ENCODE results near the gene VPS13D.

The VPS13D gene

GRCh38 chr1:12505639-12506280, 275.9 kb downstream of the VPS13D start:
- H3K4me1 Mint-ChIP-seq, result peaks cover 3% of the 10 kb centered on the region
- H3K36me3 Mint-ChIP-seq, result peaks cover 37% of the 10 kb centered on the region
- H3K27me3 Mint-ChIP-seq, result no peaks in the 10 kb centered on the region
- no peak overlapping the region for H3K27ac Mint-ChIP-seq
- H3K9me3 Mint-ChIP-seq, result no peaks in the 10 kb centered on the region
- DNase-seq (ENCODE audit: low spot score in 2 of 2) (no peak), ATAC-seq (ENCODE audit: low read depth) (no peak)
- H3K4me3 Mint-ChIP-seq, result no peak overlapping the region

DNA sequence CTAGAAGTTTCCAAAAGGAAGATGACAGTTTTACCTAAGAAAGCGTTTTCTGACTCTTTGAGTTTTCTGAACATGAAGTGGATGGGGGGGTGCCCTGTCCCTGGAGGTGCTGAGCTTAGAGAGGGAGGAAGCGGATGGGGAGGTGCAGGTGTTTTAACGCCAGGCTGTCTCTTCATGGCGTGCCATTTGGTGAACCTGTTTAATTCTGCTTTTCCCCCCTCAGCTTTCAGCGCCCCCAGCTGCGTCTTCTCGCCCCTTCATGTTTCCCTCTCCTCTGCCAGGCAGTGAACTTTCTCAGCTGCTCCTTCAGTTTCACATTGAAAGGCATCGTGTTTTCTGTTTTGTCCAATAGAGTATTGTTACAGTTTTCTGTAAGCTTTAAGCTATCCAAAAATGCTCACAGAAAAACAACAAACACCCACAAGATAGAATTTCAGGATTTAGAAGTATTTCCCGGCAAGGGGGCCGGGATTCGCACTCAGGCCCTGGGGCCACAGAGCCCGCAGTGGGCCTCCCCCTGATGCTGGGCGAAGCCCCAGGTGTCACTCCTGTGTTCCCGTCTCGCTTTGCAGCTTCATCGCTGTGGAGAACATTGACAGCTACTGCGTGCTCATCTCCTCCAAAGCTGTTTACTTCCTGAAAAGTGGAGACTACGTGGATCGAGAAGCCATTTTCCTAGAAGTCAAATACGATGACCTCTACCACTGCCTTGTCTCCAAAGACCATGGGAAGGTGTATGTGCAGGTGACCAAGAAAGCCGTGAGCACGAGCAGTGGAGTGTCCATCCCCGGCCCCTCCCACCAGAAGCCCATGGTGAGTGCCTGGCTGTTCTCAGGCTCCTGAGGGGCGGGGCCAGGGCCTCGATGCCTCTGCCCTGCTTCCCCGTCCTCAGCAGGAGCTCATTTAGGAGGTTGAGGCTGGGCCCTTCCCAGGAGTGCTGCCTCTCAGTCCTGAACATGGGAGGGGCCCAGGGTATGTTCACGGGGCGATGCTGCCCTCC, 276.8 kb downstream of the VPS13D start:
- Mint-ChIP-seq H3K36me3 (peaks cover 35% of the 10 kb centered on the region), H3K27ac (no peak overlapping the region), H3K27me3 (no peaks in the 10 kb centered on the region), H3K9me3 (no peaks in the 10 kb centered on the region), H3K4me3 (no peak overlapping the region), H3K4me1 (peaks cover 3% of the 10 kb centered on the region)
- ATAC-seq (ENCODE audit: low read depth) (no peak), DNase-seq (ENCODE audit: low spot score in 2 of 2) (no peak)

DNA sequence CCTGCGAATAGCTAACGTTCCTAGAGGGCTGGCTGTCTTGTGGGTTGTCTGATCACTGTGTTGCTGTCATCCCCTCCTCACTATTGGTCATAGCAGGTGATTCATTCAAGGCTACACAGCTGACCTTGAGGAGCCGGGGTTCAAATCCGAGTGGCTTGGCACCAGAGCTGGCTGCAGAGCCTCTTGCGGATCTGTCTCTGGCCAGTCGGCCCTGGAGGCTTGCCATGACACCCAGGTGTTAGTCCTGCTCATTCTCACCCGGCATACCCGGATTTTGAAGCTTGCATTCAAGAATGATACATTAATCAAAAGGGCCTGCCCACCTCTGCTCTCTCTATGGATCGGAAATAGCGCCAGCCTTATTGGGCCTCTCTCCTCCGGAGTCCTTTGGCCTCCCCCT, 277.8 kb downstream of the VPS13D start:
- Mint-ChIP-seq H3K27me3 (no peaks in the 10 kb centered on the region), H3K4me3 (no peak overlapping the region), H3K4me1 (peaks cover 3% of the 10 kb centered on the region), H3K27ac (no peak overlapping the region), H3K9me3 (no peaks in the 10 kb centered on the region), H3K36me3 (peaks cover 29% of the 10 kb centered on the region)
- ATAC-seq (ENCODE audit: low read depth) (no peak), DNase-seq (ENCODE audit: low spot score in 2 of 2) (no peak)

DNA sequence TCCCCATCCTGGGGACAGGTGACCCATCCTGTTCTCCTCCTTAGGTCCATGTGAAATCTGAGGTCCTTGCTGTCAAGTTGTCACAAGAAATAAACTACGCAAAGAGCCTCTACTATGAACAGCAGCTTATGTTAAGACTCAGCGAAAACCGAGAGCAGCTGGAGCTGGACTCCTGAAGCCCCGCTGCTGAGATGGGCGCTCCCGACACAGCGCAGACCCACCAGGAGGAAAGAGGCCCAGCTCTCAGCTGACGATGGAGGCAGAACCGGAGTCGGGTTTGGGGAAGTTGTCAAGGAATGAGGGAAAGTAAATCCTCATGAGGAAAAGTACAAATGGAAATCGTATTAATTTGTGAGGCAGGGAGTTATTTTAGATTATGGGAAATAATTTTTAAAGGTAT, 279.0 kb downstream of the VPS13D start:
- Mint-ChIP-seq H3K4me1 (peaks cover 3% of the 10 kb centered on the region), H3K4me3 (no peak overlapping the region), H3K36me3 (peaks cover 27% of the 10 kb centered on the region), H3K9me3 (no peaks in the 10 kb centered on the region), H3K27ac (no peak overlapping the region), H3K27me3 (no peaks in the 10 kb centered on the region)
- DNase-seq (ENCODE audit: low spot score in 2 of 2), result no peak
- no peak for ATAC-seq (ENCODE audit: low read depth)

GRCh38 chr1:12511128-12511484, 281.3 kb downstream of the VPS13D start:
- DNase-seq (ENCODE audit: low spot score in 2 of 2) (no peak), ATAC-seq (ENCODE audit: low read depth) (no peak)
- Mint-ChIP-seq H3K27ac (no peak overlapping the region), H3K9me3 (no peaks in the 10 kb centered on the region), H3K27me3 (no peaks in the 10 kb centered on the region), H3K36me3 (peaks cover 19% of the 10 kb centered on the region), H3K4me3 (no peak overlapping the region), H3K4me1 (peaks cover 3% of the 10 kb centered on the region)

GRCh38 chr1:12511516-12512468, 282.0 kb downstream of the VPS13D start:
- H3K9me3 Mint-ChIP-seq, result no peaks in the 10 kb centered on the region
- DNase-seq (ENCODE audit: low spot score in 2 of 2) (no peak), ATAC-seq (ENCODE audit: low read depth) (no peak)
- H3K27me3 Mint-ChIP-seq, result no peaks in the 10 kb centered on the region
- peaks cover 17% of the 10 kb centered on the region for H3K36me3 Mint-ChIP-seq
- H3K4me3 Mint-ChIP-seq, result no peak overlapping the region
- H3K4me1 Mint-ChIP-seq, result peaks cover 3% of the 10 kb centered on the region
- H3K27ac Mint-ChIP-seq, result no peak overlapping the region

- no peaks in the 10 kb centered on the region for H3K27me3 Mint-ChIP-seq
- no peak for DNase-seq (ENCODE audit: low spot score in 2 of 2)
- ATAC-seq (ENCODE audit: low read depth), result no peak
- H3K4me1 Mint-ChIP-seq, result peaks cover 3% of the 10 kb centered on the region
- peak overlapping the region; percentile 1 for H3K27ac Mint-ChIP-seq
- H3K4me3 Mint-ChIP-seq, result no peak overlapping the region
- peaks cover 14% of the 10 kb centered on the region for H3K36me3 Mint-ChIP-seq
- no peaks in the 10 kb centered on the region for H3K9me3 Mint-ChIP-seq
These were observed 283.4 kb downstream of the VPS13D start for GRCh38 chr1:12513181-12513580.

GRCh38 chr1:12514590-12514989, 284.8 kb downstream of the VPS13D start:
- Mint-ChIP-seq H3K36me3 (peaks cover 11% of the 10 kb centered on the region), H3K27ac (no peak overlapping the region), H3K4me1 (peaks cover 3% of the 10 kb centered on the region), H3K4me3 (no peak overlapping the region), H3K9me3 (no peaks in the 10 kb centered on the region), H3K27me3 (peaks cover 2% of the 10 kb centered on the region)
- DNase-seq (ENCODE audit: low spot score in 2 of 2) (no peak), ATAC-seq (ENCODE audit: low read depth) (no peak)

DNA sequence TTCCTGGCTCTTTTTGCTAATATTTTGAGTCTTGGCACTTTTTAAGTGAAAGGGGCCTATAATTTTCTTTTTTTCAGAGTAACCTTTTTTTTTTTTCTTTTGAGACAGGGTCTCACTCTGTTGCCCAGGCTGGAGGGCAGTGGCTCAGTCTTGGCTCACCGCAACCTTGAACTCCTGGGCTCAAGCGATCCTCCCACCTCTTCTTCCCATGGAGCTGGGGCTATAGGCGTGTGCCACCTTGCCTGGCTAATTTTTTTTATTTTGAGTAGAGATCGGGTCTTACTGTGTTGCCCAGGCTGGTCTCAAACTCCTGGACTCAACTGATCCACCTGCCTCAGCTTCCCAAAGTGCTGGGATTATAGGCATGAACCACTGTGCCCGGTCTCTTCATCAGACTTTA, 285.4 kb downstream of the VPS13D start:
- H3K27me3 Mint-ChIP-seq, result peaks cover 4% of the 10 kb centered on the region
- ATAC-seq (ENCODE audit: low read depth) (no peak), DNase-seq (ENCODE audit: low spot score in 2 of 2) (no peak)
- H3K9me3 Mint-ChIP-seq, result no peaks in the 10 kb centered on the region
- H3K4me1 Mint-ChIP-seq, result peaks cover 3% of the 10 kb centered on the region
- no peak overlapping the region for H3K4me3 Mint-ChIP-seq
- H3K36me3 Mint-ChIP-seq, result peaks cover 7% of the 10 kb centered on the region
- H3K27ac Mint-ChIP-seq, result no peak overlapping the region

DNA sequence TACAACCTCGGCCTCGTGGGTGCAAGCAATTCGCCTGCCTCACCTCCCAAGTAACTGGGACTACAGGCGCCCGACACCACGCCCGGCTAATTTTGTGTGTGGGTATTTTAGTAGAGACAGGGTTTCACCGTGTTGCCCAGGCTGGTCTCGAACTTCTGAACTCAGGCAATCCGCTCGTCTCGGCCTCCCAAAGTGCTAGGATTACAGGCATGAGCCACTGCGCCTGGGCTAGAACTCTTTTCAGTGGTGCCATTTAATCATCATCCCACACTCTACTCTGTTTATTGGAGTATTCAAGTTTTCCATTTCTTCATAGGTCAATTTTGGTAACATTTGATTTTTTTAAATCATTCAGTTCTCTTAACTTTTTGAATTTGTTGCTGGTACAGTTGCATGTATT, 286.9 kb downstream of the VPS13D start:
- no peaks in the 10 kb centered on the region for H3K9me3 Mint-ChIP-seq
- ATAC-seq (ENCODE audit: low read depth), result no peak
- peaks cover 4% of the 10 kb centered on the region for H3K36me3 Mint-ChIP-seq
- H3K27ac Mint-ChIP-seq, result no peak overlapping the region
- no peak overlapping the region for H3K4me3 Mint-ChIP-seq
- no peak for DNase-seq (ENCODE audit: low spot score in 2 of 2)
- H3K27me3 Mint-ChIP-seq, result peaks cover 4% of the 10 kb centered on the region
- no peaks in the 10 kb centered on the region for H3K4me1 Mint-ChIP-seq

GRCh38 chr1:12518931-12519692, 289.3 kb downstream of the VPS13D start:
- no peak overlapping the region for H3K4me3 Mint-ChIP-seq
- DNase-seq (ENCODE audit: low spot score in 2 of 2), result no peak

DNA sequence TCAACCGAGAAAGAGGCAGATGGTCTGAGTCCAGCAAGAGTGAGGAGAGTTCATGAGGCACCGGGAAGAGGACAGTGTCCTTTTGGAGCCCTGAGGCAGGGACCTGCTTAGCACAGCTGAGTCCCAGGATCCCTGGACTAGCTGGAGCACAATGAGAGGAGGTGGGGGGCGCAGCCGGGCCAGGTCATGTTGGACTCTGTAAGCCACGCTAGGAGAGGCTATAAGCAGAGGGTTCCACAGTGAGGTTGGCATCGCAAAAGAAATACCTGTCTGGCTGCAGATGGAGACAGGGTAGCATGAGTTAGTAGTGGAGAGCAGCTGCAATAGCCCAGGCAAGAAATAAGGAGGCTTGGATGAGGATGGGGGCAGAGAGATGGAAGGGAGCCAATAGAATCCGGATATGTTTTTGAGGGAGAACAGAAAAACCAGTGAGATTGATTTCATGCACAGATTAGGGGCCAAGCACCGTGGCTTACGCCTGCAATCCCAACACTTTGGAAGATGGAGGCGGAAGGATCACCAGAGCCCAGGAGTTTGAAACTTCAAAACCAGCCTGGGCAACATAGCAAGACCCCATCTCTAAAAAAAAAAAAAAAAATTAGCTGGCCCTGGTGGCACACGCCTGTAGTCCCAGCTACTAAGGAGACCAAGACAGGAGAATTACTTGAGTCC, 290.0 kb downstream of the VPS13D start:
- no peak for ATAC-seq (ENCODE audit: low read depth)
- H3K36me3 Mint-ChIP-seq, result peaks cover 1% of the 10 kb centered on the region
- no peak overlapping the region for H3K27ac Mint-ChIP-seq
- H3K27me3 Mint-ChIP-seq, result peaks cover 4% of the 10 kb centered on the region
- no peaks in the 10 kb centered on the region for H3K4me1 Mint-ChIP-seq
- no peak for DNase-seq (ENCODE audit: low spot score in 2 of 2)
- no peak overlapping the region for H3K4me3 Mint-ChIP-seq
- peaks cover 1% of the 10 kb centered on the region for H3K9me3 Mint-ChIP-seq

More at GRCh38 chr1:12518931-12519692, 289.3 kb downstream of the VPS13D start:
- Mint-ChIP-seq H3K9me3 (peaks cover under 1% of the 10 kb centered on the region), H3K27me3 (peaks cover 4% of the 10 kb centered on the region), H3K27ac (no peak overlapping the region), H3K4me1 (no peaks in the 10 kb centered on the region), H3K36me3 (peaks cover 1% of the 10 kb centered on the region)
- no peak for ATAC-seq (ENCODE audit: low read depth)

DNA sequence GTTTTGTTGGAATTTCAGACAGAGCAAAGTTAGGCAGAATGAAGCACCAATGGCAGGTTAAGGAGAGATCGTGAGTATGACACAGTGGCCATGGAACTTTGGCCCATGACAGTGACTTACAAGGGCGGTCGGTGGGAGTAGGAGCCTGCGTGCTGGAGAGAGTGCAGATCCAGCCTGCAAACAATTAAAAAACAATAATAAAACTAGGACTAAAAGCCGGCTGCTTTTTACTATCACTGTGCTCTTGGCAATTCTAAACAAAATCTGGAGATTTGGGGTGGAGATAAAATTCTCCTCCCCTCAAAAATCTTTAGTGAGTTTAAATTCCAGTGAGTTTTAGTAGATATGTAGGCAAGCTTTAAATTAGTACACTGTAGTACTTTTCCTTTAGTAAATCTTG, 291.3 kb downstream of the VPS13D start:
- H3K9me3 Mint-ChIP-seq, result peaks cover 1% of the 10 kb centered on the region
- H3K4me3 Mint-ChIP-seq, result no peak overlapping the region
- no peaks in the 10 kb centered on the region for H3K4me1 Mint-ChIP-seq
- peaks cover 1% of the 10 kb centered on the region for H3K36me3 Mint-ChIP-seq
- no peak overlapping the region for H3K27ac Mint-ChIP-seq
- H3K27me3 Mint-ChIP-seq, result peaks cover 4% of the 10 kb centered on the region
- DNase-seq (ENCODE audit: low spot score in 2 of 2) (no peak), ATAC-seq (ENCODE audit: low read depth) (no peak)

Data from memory B cell (primary cell).